Diencephalon (tissue), 1 donor: Measurements from ENCODE around the gene CDKN2D. TPM values are rescaled to one million over a fixed set of nuclear protein-coding genes. Genes with fewer than 3 reads are reported as not detected.

Experiments
- small RNA-seq: library from RNA; depleted of rRNA; stranded (forward); fragments of <200 nt; gene quantifications from one replicate; pipeline ENCODE3, GENCODE V24; 2014
- total RNA-seq: library from RNA; depleted of rRNA; stranded (reverse); fragments of >200 nt; gene quantifications from one replicate; pipeline ENCODE4 v1.2.3, GENCODE V29; 2014

Gene CDKN2D
- total RNA-seq: 140 TPM

GRCh38 chr19:10568826-10569651 lies at the start of gene CDKN2D:
CDKN2D (minus strand) TSS chr19:10568979; CDS start chr19:10568653, 326 bp downstream.

GRCh38 chr19:10587022-10587838 lies 18.5 kb upstream of the CDKN2D start, which contains the start of gene AP1M2:
AP1M2 (minus strand) TSS chr19:10587312; CDS start chr19:10587231, 81 bp downstream.

GRCh38 chr19:10565567-10566407 lies 3.0 kb downstream of the CDKN2D start, which contains the start of gene KRI1:
KRI1 (minus strand) TSS chr19:10566010; CDS start chr19:10565999, 11 bp downstream.

GRCh38 chr19:10543420-10544241 lies 25.1 kb downstream of the CDKN2D start, which contains the start of gene ATG4D:
ATG4D (plus strand) TSS chr19:10543904; CDS start chr19:10544091, 187 bp downstream.

GRCh38 chr19:10517361-10517759 lies 51.4 kb downstream of the CDKN2D start, which contains the start of gene S1PR5:
S1PR5 (minus strand) TSS chr19:10517447; CDS start chr19:10515011, 2,436 bp downstream.

Small RNA genes within 50 kb of the gene (small RNA-seq; reads per million reads assigned to genes)
- gene MIR1238: not detected
- gene RNU7-140P: not detected

Other genes with a start within 250 kb of the CDKN2D start
- gene RAVER1, start 235.4 kb downstream of the CDKN2D start, total RNA-seq: 4.8 TPM
- 1.4 TPM for gene ICAM3, start 229.4 kb downstream of the CDKN2D start, total RNA-seq
- gene TYK2, start 188.4 kb downstream of the CDKN2D start, total RNA-seq: 40.6 TPM
- 62.1 TPM for gene CDC37, start 165.4 kb downstream of the CDKN2D start, total RNA-seq
- 9.0 TPM for gene PDE4A, start 148.4 kb downstream of the CDKN2D start, total RNA-seq
- 36.9 TPM for gene KEAP1, start 65.6 kb downstream of the CDKN2D start, total RNA-seq
- gene S1PR5, start 51.5 kb downstream of the CDKN2D start, total RNA-seq: not detected
- 15.9 TPM for gene ATG4D, start 25.1 kb downstream of the CDKN2D start, total RNA-seq
- 4.4 TPM for gene KRI1, start 3.0 kb downstream of the CDKN2D start, total RNA-seq
- gene AP1M2, start 18.3 kb upstream of the CDKN2D start, total RNA-seq: 2.1 TPM
- 37.4 TPM for gene SLC44A2, start 56.6 kb upstream of the CDKN2D start, total RNA-seq
- 134 TPM for gene ILF3, start 85.4 kb upstream of the CDKN2D start, total RNA-seq
- 30.9 TPM for gene QTRT1, start 132.5 kb upstream of the CDKN2D start, total RNA-seq
- 50.3 TPM for gene DNM2, start 149.1 kb upstream of the CDKN2D start, total RNA-seq